ENCODE results near the gene KAT6B.
A peak's percentile ranks its signal among the peaks of the same experiment; 100 is the strongest.

Gene KAT6B

DNA sequence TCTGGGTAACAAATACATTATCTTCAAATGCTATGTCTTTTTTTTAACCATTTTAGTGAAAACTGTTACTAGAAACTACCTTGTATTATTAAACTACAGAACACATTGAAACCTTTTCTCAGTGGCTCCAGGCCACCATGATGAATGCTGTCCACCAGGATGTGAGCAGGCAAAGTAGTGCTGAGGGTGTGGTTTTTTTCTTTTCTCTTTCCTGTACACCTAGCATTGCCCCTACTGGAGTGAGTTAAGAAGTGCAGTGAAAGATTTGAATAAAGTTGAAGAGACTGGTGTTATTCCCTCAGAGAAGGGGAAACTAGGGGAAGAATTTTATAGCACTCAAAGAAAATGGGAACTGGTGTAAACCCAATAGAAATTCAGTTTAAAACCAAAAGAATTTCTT, 165.0 kb downstream of the KAT6B start:
- DNase-seq: peak; percentile 23

DNA sequence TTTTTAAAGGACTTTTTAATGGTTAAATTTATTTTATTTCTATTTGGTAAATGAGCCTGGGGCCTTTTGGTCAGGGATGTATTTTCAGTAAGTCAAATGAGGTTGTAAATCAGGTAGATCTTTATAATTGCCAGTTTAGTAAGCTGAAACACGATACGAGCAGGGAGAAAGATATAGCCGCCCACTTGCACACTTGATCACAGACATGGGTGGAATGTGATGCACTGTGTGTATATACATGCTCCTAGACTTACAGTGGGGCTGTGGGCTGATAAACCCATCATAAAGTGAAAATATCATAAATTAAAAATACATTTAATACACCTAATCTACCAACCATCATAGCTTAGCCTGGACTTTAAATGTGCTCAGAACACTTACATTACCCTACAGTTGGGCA, 165.7 kb downstream of the KAT6B start:
- DNase-seq: no peak

DNA sequence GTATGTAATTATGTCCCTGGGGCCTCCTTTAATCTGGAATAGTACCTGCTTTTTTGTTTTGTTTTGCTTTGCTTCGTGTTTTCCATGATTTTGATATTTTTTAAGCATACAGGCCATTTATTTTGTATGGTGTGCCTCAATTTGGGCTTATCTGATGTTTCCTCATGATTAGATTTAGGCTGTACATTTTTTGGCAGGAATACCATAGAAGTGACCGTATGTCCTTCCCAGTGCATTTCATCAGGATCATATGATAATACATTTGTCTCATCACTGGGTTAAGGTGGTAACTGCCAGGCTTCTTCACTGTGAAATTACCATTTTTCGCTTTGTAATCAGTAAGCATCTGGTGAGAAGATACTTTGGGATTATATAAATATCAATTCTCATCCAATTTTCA, 167.2 kb downstream of the KAT6B start:
- no peak for DNase-seq

DNA sequence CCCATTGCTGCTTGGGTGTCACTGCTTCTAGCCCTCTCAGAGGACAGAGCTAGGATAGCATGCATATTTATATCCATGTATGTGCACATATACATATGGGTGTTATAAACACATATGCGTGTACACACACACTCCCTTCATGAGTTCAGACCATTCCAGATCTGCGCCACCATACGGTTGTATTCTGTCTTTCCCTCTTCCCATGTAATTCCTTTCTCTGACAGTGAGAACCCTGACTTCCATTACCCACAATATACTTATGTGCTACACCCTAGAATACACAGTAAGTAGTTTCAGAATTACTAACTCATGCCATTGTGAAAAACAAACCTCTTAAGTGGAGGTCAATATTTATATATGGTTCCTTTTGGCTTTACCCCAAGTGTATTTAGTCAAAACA, 168.5 kb downstream of the KAT6B start:
- no peak for DNase-seq

DNA sequence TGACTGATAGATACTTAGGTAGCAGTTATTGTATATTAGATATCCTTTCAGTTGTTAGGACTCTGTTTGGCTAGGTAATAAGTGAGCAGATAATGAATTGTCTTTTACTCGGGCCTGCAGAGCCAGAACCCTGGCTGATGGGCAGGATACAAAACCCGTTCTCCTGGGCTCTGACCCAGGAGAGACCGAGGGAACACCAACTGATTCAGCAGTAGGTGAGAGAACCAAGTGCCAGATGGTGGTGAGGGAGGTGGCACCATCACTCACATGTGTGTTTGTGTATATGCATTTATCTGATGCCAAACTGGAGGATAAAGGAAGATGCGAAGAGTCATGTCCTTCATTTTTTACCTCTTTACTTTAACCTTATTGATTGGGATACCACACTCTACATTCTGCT, 169.4 kb downstream of the KAT6B start:
- no peak for DNase-seq

DNA sequence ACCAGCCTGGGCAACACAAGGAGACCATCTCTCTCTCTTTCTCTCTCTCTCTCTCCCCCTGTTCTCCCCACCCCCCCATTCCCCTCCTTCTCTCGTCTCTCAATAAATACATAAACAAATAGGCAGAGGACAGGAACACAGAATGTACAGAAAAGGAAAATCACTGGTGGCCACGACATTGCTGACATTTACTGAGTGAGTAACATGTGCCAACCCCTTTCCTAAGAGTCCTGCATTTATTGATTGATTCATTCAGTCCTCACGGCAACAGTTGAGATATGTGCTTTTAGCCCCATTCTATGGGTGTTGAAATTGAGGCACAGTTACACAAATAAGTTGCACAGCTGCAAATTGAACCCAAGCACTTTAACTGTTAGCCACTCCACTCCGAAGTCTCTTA, 170.8 kb downstream of the KAT6B start:
- no peak for DNase-seq

DNA sequence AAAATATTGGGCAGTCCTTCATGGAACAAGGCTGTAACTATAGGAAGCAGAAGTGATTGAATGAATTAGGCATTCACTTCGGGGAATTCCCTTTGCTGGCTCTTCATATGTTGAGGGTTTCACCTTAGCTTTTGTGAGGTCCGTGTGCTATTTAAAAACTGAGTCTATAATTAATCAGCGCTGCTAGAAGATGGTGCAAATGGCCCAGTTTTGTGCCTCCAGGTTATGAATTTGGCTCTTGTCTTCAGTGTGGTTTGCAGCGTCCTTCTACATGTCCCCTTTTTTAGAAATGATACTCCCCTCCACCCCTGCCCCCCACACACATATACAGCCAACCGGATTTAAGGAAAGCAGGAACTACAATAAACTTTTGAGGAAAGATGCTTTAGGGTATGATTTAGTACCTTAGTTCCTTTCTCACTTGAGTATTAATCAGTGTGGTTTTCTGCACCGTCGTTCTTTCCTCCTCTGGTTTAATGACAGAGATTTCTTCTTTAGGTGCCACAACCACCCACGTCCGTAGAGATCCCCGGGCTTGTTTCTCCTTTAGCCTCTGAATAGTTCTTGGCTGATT, 174.4 kb downstream of the KAT6B start:
- no peak for DNase-seq

DNA sequence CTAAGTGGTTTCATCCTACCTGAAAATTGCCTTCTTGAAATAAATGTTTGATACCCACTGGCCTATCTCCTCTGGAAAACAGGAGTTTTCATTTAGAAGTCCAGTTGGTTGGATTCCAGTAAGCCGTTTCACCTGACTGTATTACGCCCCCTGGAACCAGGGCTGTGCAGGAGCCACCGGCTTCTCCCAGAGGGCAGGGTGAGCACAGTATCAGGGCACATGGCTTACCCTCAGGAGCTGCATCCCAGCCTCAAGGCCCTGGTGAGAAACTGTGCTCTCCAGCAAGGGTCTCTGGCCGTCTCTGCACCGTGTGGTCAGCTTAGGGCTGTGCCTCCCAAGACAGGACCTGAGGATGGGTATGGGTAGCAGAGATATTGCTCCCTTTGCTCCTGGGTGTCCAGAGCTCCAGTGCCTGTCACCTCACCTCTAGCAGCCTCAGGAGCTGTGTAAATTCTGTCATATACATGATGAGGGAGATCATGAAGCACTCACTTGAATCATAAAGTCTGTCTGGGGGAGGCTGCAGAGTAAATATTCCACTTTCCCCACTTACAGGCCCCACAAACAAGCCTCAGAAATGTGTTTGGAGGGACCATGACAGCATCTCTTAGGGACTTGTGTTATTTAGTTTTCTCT, 175.4 kb downstream of the KAT6B start:
- DNase-seq: no peak

DNA sequence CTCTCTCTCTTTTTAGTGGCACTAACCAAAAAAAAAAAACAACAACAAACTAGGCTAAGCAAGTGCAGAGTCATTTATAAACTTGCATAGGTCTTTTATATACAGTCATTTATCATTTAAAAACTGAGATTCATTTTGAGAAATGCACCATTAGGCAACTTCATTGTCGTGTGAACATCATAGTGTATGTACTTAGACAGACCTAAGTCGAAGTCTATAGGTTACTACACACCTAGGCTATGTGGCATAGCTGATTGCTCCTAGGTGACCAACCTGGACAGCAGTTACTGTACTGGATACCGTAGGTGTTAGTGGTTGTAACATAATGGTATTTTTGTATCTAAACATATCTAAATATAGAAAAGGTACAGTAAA, 175.9 kb downstream of the KAT6B start:
- no peak for DNase-seq

DNA sequence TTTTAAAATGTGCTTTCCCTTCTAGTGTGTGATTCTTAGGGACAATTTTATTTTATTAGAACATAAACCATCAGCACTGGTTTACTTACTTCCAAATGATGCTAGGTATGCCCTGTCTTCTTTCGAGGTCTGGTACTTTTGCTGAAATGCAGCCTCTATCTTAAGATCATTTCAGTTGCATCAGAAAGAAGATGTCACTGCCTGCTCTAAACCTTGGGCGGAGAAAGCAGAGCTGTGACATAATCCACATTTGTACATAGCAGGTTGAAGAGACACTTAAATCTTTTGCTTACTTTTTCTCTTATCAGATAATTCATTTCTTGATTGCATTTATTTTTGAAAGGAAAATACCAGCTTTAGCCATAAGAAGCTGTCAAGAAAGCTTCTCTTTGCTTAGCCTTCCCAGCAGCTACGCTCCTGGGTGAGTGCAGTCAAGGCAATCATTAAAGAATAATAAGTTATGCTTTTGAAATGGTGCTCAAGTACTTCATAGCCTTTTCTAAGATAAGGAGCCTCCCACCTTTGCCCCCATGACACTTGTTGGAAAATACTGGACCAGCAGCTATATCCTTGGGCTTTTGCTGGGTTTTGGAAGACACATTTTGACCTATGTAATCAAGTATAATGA, 176.7 kb downstream of the KAT6B start:
- no peak for DNase-seq

DNA sequence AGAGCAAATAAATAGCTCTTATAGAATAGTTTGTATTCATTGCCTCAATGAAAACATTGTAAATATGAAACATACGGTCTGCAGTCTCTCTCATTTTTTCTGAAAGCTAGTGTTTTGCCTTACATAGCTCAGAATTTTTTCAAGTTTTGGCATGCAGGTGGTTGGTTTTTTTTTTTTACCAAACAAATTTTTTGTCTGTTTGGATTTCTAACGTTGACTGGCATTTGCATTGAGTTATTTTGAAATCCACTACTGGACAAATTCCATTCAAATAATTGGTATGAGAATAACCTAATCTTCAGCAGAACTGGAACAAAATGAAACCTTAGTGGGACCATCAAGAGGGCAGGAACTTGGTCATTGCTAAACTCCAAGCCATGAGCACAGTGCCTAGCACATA, 177.5 kb downstream of the KAT6B start:
- DNase-seq: no peak

DNA sequence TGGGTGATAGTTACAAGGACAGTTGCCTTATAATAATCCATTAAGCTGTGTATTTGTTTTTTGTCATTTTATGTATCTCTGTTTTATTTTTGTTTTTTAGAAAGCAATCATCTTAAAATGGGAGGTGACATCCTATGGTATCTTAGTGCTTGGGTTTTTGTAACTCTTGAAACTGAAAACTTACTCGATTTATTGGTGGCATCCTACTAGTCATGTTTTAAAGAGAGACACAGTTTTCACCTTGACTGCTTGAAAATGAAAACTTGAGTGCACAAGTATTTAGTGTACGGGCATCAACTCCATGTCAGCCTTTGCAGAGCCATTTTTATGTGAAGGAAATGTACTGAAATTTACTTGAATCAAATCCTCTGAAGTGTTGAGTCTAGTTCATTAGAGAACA, 181.2 kb downstream of the KAT6B start:
- DNase-seq: no peak

DNA sequence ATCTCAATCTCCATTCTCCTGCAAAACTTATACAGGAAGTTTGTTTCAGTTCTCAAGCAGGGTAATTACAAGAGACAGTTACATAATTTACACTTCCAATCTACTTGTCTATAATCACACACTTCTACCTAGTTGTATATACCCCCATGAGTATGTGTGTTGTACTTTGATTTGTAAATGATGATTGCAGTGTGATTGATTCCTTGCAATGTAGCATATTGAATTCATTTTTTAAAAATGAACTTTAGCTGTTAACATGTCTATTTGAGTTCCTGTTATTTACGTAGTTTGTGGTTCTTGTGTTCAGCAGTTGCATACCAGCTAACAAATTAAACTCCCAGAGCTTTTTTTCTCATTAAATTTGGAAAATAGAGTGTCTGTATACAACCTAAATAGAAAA, 182.6 kb downstream of the KAT6B start:
- DNase-seq: no peak

DNA sequence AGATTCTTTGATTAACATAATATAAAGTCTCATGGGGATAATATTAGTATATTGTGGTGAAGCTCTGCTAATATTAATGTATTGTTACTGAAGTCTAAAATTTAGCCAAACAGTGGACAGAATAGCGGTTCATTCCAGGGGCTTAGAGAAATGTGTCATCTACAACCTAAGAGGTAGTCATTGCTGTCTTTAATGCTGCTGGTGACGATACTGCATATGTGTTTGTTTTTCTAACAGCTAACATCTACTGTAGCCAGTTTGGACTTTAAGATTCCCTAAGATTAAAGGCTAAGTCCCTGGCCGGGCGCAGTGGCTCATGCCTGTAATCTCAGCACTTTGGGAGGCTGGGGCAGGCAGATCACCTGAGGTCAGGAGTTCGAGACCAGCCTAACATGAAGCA, 183.0 kb downstream of the KAT6B start:
- no peak for DNase-seq

DNA sequence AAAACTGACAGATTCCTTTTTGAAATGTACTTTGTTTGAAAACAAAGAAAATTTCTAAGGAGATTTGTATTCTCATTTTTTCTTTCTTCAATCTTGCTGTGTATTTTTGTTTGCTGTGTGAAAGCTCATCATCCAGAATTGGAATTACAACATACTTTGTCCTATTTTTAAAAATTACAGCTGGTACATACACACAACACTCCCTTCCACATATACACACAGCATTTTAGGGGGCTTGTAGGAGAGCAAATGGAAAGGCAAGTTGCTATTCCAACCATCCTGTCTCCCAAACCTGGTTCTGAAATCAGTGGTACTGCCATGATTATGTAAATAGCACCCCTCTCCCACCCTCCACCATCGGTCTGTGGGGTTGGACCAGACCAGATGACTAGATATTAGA, 184.0 kb downstream of the KAT6B start:
- no peak for DNase-seq

DNA sequence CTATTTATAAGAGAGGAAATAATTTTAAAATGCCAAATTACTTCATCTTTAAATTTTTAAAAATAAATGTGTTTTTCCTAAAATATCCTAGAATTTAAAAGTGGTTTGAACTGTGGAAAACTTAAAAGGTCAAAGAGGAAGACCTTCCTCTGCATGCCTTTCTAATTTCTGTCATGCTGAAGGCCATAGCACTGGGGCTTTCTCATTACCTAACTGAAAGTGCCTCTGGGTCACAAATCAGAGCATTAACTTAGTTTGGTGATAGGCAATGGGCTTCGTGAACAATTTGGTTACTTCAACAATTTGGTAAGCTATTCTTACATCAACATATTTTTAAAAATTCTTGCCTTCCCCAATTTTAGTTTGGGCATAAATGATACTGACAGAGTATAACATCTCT, 184.8 kb downstream of the KAT6B start:
- DNase-seq: no peak

DNA sequence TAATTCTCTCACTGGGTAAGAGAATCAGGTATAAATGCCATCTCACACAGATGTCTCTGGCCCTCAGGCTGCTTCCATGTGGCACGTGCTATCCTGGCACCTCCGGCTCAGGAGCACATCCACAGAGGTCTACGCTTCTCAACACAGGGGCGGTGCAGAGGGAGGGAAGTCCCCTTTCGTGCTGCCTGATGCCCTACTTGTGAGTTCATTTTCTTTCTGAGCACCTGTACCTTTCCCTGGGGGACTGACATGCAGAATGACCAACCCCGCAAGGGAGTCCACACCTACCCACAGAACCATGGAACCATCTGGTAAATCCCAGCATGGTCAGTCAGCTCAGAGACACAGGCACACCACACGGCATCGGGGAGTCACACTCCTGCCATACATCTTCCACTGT, 186.1 kb downstream of the KAT6B start:
- DNase-seq: no peak

DNA sequence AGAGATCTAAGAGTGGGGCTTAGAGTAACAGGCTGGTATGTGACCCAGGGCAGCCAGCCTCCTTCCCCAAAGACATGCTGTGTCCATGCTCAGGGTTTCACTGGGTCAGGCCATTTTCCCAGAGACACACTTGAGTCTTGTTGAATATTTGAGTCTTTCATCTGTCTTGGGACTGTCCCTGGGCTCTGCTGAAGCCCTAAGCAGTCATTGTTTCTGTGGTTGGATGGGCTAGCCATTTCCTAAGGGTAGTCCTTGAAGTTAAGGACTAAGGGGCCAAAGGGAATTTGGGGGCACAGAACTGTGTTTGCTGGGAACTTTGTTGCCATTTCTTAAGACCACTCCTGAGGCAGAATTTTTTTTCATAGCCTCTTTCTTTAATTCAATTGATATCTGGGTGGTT, 186.6 kb downstream of the KAT6B start:
- no peak for DNase-seq

DNA sequence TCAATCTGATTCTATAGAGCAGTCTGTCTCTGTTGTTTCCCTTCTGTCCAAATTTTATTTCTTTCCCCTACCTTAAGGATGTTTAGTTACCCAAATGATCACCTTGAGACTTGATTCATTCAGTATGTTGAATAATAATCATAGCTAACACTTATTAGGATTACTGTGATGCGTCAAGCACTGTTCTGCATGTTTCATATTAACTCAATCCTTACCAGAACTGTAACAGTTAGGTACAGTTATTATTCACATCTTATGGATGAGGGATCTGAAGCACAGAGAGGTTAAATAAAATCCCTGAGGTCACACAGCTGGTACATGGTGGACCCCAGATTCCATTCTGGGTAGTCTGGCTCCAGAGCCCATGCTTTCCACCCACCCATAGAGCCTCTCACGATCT, 187.1 kb downstream of the KAT6B start:
- no peak for DNase-seq

DNA sequence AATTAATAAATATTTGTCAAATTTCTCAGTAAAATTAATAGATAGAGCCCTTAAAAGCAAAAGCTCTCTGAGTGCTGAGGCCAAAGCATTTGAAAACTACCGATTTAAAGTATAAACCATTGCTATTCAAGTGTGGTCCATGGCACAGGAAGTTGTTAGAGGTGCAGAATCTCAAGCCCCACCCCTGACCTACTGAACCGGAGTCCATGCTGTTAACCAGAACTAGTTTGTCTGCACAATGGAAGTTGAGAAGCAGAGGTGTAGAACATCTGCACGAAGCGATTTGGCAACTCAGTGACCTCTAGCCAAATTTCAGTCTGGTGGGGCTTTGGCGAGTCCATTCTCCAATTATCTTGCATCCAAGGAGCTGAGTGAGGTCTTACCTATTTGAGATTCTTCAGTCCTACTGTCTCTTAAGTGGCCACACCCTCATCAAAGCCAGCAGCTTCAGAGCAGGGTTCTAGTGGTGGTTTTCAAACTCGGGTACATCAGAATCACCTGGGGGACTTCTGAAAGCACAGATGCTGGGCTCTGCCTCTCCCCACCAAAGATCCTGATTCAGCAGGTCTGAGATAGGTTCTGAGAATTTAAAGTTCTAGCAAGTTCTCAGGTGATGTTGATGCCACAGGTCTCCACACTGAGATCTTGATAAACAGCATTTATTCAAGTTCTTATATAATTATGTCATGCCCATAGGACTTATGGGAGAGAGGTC, 188.3 kb downstream of the KAT6B start:
- DNase-seq: no peak

DNA sequence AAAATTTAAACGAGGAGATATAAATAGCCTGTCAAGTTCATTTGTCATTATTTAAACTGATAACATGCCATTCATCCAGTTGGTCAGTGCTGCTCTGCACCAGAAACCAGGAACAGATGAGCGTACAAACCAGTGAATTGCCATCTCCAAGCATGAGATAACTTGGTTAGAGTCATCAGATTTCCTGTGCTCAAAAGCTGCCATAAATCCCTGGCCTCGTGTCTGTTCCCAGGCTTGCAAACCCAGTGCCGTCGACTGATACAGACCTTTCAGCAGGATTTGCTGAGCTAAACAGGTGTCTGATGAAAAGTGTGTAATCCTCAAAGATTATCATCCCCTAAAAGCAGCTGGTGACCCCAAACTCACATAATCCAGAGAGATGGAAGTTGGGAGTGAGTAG, 189.0 kb downstream of the KAT6B start:
- DNase-seq: no peak

DNA sequence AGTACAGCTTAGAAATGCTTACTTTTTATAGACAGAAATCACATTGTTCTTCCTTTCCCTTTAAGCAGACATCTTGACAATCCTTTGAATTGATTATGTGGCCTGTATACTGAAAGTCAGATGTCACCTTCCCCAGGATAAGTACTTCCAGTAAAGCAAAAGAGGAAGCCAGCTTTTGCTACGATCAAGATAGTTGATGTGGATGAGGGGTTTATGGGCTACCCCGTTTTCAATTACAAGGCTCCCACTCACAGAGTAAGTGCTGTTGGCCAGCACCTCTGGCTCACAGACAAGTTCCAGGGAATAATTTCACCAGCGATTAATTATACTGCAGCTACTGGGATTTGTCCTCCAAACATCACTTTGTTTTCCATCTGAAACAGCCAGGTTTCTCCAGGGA, 189.9 kb downstream of the KAT6B start:
- DNase-seq: no peak

DNA sequence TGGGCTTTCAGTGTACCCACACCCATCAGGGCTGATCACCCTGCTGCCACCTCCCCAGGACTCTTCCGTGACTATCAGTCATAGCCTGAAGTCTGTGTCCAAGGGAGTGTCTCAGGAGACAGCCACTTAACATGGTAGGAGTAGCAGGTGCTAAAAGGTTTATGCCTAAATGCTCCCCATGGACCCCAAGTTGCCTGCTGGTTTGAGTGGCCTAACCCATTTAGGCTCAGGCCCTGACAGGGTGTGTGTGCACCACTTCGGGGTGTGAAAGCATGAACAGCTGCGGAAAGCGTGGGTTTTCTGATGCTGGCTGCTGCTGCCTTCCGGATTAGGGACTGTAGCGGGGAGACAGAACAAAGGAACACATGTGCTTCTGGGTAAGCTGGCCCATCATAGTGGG, 191.9 kb downstream of the KAT6B start:
- DNase-seq: no peak

DNA sequence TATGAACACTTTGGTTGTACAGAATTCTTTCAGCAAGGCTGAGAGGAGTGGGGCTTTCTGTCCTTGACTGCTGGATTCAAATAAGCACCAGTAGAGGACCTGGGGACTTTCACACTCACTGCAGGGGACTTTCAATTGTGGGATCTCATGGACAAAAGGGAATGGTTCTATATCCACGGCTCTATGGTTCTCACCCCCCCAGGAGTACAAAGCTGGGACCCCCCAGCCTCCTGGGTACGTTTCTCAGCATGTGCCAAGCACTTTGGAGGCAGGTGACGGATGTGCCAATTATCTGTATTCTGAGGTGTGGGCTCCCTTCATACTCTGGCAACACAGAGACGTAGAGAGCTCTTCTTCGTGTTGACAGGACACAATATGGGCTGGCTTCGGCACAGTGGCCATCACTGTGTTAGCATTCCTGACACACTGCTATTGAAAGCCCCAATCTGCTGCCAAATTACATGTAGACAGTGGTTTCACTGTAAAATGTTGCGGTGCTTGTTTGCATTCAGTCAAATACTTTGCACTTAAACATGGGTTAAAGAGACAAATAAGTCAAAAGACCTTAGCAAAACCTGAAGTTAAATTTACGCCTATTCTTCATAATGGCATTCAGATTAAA, 192.4 kb downstream of the KAT6B start:
- DNase-seq: no peak
